Mucosa of rectum (tissue), 2 donors: Measurements from ENCODE around the gene SNX3.

Source experiments
- H3K27ac ChIP-seq, 2 donors: one replicate each; pipeline ENCODE4 v1.7.0; 2013; ENCODE audit warnings: inconsistent platforms in 2 of 2, low read depth in 2 of 2, low read length in 2 of 2
- H3K27me3 ChIP-seq, 2 donors: one replicate each; pipeline ENCODE4 v1.7.0; 2013; ENCODE audit warnings: low read length in 2 of 2; ENCODE audit not compliant: control insufficient read depth in 2 of 2, insufficient read depth in 2 of 2
- H3K36me3 ChIP-seq, 2 donors: one replicate each; pipeline ENCODE4 v1.7.0; 2013; ENCODE audit warnings: low read length in 2 of 2; ENCODE audit not compliant: control insufficient read depth in 2 of 2, insufficient read depth in 2 of 2
- H3K4me1 ChIP-seq, 2 donors: one replicate each; pipeline ENCODE4 v1.7.0; 2013; ENCODE audit warnings: low read length in 2 of 2, mild to moderate bottlenecking in 1 of 2; ENCODE audit not compliant: control insufficient read depth in 2 of 2, insufficient read depth in 2 of 2
- H3K4me3 ChIP-seq, 2 donors: one replicate each; pipeline ENCODE4 v1.7.0; 2013; ENCODE audit warnings: low read length in 2 of 2
- H3K9ac ChIP-seq, 2 donors: one replicate each; pipeline ENCODE4 v1.7.0; 2013; ENCODE audit warnings: low read length in 2 of 2, low read depth in 1 of 2, mild to moderate bottlenecking in 1 of 2
- H3K9me3 ChIP-seq, 2 donors: one replicate each; pipeline ENCODE4 v1.7.0; 2013; ENCODE audit warnings: low read length in 2 of 2; ENCODE audit not compliant: control insufficient read depth in 2 of 2
- donor health status: healthy.
- donor health status: Normal muscosa, but diverticular disease.

The SNX3 gene

GRCh38 chr6:108193835-108194234 lies 67.0 kb downstream of the SNX3 start:
- H3K27me3 ChIP-seq = peaks cover 0 to 3% of the 10 kb centered on the region in 2 donors
- H3K27ac ChIP-seq = no peak overlapping the region
- H3K4me1 ChIP-seq = no peaks in the 10 kb centered on the region
- no peak overlapping the region for H3K9ac ChIP-seq
- no peak overlapping the region for H3K4me3 ChIP-seq
- H3K36me3 ChIP-seq = no peaks in the 10 kb centered on the region
- H3K9me3 ChIP-seq = no peaks in the 10 kb centered on the region

GRCh38 chr6:108193131-108193530 lies 67.7 kb downstream of the SNX3 start:
- no peak overlapping the region for H3K9ac ChIP-seq
- no peak overlapping the region for H3K4me3 ChIP-seq
- no peaks in the 10 kb centered on the region for H3K4me1 ChIP-seq
- H3K36me3 ChIP-seq = no peaks in the 10 kb centered on the region
- peaks cover 0 to 3% of the 10 kb centered on the region in 2 donors for H3K27me3 ChIP-seq
- no peaks in the 10 kb centered on the region for H3K9me3 ChIP-seq
- H3K27ac ChIP-seq = no peak overlapping the region

DNA sequence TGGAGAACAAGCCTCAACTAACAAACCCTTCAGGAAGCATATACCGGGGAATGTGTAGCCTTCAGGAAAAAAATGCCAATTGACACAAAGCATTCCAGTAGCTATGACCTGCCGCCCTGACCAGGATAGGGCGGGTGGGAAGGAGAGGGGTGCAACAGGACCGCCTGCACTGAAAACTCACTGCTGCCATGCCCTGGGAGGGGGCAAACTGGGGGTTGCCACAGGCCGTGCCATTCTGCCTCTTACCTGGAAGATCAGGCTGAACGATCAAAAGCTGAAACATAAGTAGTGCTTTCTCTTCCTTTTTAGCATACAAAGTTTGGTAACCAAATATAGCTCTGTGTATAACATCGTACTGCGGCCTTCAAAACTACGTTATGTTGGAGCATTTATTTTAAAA lies 73.3 kb downstream of the SNX3 start:
- H3K27ac ChIP-seq = no peak overlapping the region
- no peaks in the 10 kb centered on the region for H3K36me3 ChIP-seq
- peaks cover 0 to 3% of the 10 kb centered on the region in 2 donors for H3K27me3 ChIP-seq

GRCh38 chr6:108186226-108186625 lies 74.6 kb downstream of the SNX3 start:
- Histone ChIP-seq H3K4me1 (peaks cover 0 to 6% of the 10 kb centered on the region in 2 donors), H3K9me3 (no peaks in the 10 kb centered on the region), H3K27ac (no peak overlapping the region), H3K9ac (no peak overlapping the region), H3K36me3 (no peaks in the 10 kb centered on the region), H3K4me3 (no peak overlapping the region), H3K27me3 (peaks cover 0 to 3% of the 10 kb centered on the region in 2 donors)

More for the DNA sequence above, 73.3 kb downstream of the SNX3 start:
- Histone ChIP-seq H3K9ac (no peak overlapping the region), H3K4me1 (peaks cover 0 to 6% of the 10 kb centered on the region in 2 donors), H3K4me3 (no peak overlapping the region), H3K9me3 (no peaks in the 10 kb centered on the region)

DNA sequence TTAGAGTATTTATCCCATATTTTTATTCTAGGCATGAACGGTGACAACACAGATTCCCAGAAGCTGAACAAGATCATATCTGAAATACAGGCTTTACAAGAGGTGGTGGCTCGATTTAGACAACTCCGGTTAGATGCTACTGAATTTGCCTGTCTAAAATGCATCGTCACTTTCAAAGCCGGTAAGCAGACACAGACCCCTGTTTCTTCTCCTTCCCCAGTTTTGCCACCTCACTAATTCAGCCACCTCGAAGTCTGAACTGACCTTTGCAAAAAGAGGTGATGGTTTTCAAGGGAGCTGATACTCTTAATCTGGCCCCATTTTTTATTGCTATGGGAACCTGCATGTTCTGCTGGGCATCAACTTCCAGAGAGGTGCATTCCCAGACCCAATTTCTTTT lies 80.1 kb downstream of the SNX3 start:
- no peak overlapping the region for H3K27ac ChIP-seq
- peaks cover under 1 to 8% of the 10 kb centered on the region in 2 donors for H3K4me1 ChIP-seq
- H3K9ac ChIP-seq = no peak overlapping the region
- H3K9me3 ChIP-seq = no peaks in the 10 kb centered on the region
- H3K36me3 ChIP-seq = no peaks in the 10 kb centered on the region
- H3K27me3 ChIP-seq = peaks cover 19 to 28% of the 10 kb centered on the region in 2 donors
- H3K4me3 ChIP-seq = no peak overlapping the region

DNA sequence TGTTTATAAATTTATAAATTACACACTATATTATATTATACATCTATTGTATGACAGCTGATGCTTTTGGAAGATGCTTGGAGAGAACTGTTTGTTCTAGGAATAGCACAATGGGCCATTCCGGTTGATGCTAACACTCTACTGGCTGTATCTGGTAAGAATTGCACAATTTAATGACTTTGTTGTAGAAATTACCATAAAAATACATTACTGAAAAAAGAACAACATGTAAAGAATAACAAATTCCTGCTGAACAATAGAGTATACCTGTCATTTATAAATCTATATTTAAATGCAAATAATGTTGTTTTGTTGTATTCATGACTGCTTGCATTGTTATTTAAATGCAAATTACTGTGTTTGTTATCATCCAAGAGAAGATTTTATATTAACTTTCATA lies 80.6 kb downstream of the SNX3 start:
- Histone ChIP-seq H3K27ac (no peak overlapping the region), H3K9ac (no peak overlapping the region), H3K4me3 (no peak overlapping the region), H3K27me3 (peaks cover 24 to 33% of the 10 kb centered on the region in 2 donors), H3K9me3 (no peaks in the 10 kb centered on the region), H3K36me3 (no peaks in the 10 kb centered on the region), H3K4me1 (peaks cover 4 to 13% of the 10 kb centered on the region in 2 donors)

GRCh38 chr6:108179741-108180140 lies 81.1 kb downstream of the SNX3 start:
- H3K9ac ChIP-seq = no peak overlapping the region
- H3K27me3 ChIP-seq = peaks cover 29 to 39% of the 10 kb centered on the region in 2 donors

DNA sequence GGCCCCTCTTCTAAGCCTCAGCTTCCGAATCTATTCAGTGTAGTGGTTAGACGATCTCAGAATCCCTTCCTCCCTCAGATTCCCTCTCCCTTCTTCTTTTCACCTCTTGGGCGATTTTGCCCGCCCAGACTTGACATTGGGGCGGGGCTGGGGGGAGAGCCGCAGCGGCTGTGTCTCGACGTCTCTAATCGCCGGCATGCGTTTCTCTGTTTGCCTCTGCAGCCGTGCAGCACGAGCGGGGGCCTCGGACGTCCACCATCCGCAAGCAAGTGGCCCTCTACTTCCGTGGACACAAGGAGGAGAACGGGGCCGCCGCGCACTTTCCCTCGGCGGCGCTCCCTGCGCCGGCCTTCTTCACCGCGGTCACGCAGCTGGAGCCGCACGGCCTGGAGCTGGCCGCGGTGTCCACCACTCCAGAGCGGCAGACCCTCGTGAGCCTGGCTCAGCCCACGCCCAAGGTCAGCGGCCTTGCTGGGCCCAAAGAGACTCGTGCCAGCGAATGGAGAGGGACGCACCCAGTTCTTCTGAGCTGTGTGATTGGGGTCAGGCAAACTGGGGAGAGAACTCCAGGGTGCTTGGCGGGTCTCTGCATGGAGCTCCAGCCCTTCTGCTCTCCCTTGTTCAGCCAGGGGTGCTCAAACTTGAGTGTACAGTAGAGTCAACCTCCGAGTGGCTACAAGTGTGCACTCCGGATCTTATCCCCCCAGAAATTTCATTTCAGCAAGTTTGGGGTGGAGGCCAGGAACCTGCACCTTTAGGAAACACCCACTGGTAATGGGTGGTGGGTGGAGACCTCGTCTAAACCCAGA lies 84.4 kb downstream of the SNX3 start:
- Histone ChIP-seq H3K9ac (no peak overlapping the region), H3K4me3 (peak overlapping the region; percentile 34 to 48), H3K27me3 (peaks cover 60 to 64% of the 10 kb centered on the region in 2 donors), H3K36me3 (no peaks in the 10 kb centered on the region), H3K9me3 (no peaks in the 10 kb centered on the region), H3K4me1 (peaks cover 6 to 12% of the 10 kb centered on the region in 2 donors), H3K27ac (no peak overlapping the region)

More at GRCh38 chr6:108179741-108180140, 81.1 kb downstream of the SNX3 start:
- Histone ChIP-seq H3K36me3 (no peaks in the 10 kb centered on the region), H3K9me3 (no peaks in the 10 kb centered on the region), H3K4me1 (peaks cover 6 to 14% of the 10 kb centered on the region in 2 donors), H3K4me3 (no peak overlapping the region), H3K27ac (no peak overlapping the region)

DNA sequence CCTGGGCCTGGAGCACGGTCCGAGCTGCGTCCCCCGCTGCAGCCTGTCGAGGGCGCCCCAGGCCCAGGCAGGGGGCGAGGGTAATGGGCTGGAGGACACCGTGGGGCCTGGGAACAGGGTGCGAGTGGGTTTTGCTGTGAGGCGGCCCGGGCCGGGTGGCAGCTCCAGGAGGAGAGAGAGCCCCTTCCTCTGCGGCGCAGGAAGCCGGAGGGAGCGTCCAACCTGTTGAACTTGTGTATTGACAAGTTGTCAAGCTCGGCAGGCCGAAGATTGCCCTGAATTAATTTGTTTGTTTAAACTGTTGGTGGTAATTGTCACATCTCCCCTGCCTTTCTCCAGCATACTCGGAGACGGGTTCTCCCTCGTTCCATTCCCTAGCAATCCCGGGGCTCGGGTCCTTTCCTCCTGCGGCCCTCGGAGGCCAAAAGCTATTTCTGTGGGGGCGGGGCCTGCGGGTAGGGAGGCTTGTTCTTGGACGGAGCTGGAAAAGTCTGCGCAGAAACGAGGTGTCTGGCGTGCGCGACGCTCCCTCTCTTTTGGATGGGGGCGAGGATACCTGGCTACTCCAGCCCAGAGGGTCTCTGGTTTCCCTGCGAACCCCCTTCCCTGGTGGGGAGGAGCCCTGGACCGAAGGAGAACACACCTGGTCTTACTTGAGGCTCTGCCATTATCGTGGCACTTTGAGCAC lies 85.1 kb downstream of the SNX3 start:
- no peak overlapping the region for H3K9ac ChIP-seq
- H3K36me3 ChIP-seq = no peaks in the 10 kb centered on the region
- no peak overlapping the region for H3K27ac ChIP-seq
- H3K4me1 ChIP-seq = peaks cover 6 to 12% of the 10 kb centered on the region in 2 donors
- peaks cover 64 to 71% of the 10 kb centered on the region in 2 donors for H3K27me3 ChIP-seq
- peak overlapping the region; percentile 45 to 48 for H3K4me3 ChIP-seq
- H3K9me3 ChIP-seq = no peaks in the 10 kb centered on the region

DNA sequence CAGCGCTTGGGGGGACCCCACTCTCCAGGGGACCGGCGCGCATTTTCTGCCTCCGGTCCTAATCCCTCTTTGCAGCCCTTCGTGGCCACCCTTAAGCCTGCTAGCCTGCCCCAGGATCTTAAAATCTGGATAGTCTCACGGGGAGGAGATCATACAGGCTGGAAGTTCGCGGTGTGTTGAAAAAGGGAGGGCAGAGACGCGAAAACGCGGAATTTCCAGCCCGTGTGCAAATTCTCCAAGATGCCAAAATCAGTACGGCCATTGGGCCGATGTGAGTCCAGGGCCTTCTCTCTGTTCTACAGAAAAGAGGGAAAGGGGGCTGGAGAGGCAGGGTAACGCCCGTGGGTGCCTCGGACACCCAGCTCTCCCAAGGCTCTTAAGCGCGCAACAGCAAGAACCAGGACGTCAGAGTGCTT lies 85.7 kb downstream of the SNX3 start:
- peak overlapping the region in 1 of 2 donors; percentile 45 for H3K4me3 ChIP-seq
- no peak overlapping the region for H3K27ac ChIP-seq
- peaks cover 6 to 12% of the 10 kb centered on the region in 2 donors for H3K4me1 ChIP-seq
- H3K9ac ChIP-seq = no peak overlapping the region
- no peaks in the 10 kb centered on the region for H3K36me3 ChIP-seq
- H3K27me3 ChIP-seq = peaks cover 68 to 76% of the 10 kb centered on the region in 2 donors
- H3K9me3 ChIP-seq = no peaks in the 10 kb centered on the region
